Measurements from ENCODE around the gene ADORA1.

ADORA1 gene

GRCh38 chr1:203190949-203191348 is 63.4 kb downstream of the ADORA1 start:
- DNase-seq, result no peak

GRCh38 chr1:203196371-203196770 is 68.8 kb downstream of the ADORA1 start:
- no peak for DNase-seq

GRCh38 chr1:203197625-203198024 is 70.1 kb downstream of the ADORA1 start:
- no peak for DNase-seq

- DNase-seq, result no peak
Observed at GRCh38 chr1:203199002-203199401, 71.5 kb downstream of the ADORA1 start.

- no peak for DNase-seq
Observed at GRCh38 chr1:203199481-203199815, 71.9 kb downstream of the ADORA1 start.

- DNase-seq, result no peak
Observed at GRCh38 chr1:203199816-203200571, 72.5 kb downstream of the ADORA1 start.

GRCh38 chr1:203200916-203201315 is 73.4 kb downstream of the ADORA1 start:
- DNase-seq, result no peak

GRCh38 chr1:203201516-203202205 is 74.1 kb downstream of the ADORA1 start:
- no peak for DNase-seq

GRCh38 chr1:203202431-203203245 is 75.1 kb downstream of the ADORA1 start:
- no peak for DNase-seq

GRCh38 chr1:203204756-203205155 is 77.2 kb downstream of the ADORA1 start:
- DNase-seq, result no peak

- no peak for DNase-seq
Observed at GRCh38 chr1:203206129-203206687, 78.7 kb downstream of the ADORA1 start.

GRCh38 chr1:203207751-203208150 is 80.2 kb downstream of the ADORA1 start:
- no peak for DNase-seq

GRCh38 chr1:203208181-203208580 is 80.7 kb downstream of the ADORA1 start:
- DNase-seq, result no peak

GRCh38 chr1:203210350-203210749 is 82.8 kb downstream of the ADORA1 start:
- no peak for DNase-seq

- DNase-seq, result no peak
Observed at GRCh38 chr1:203210988-203211387, 83.5 kb downstream of the ADORA1 start.

- no peak for DNase-seq
Observed at GRCh38 chr1:203211812-203212211, 84.3 kb downstream of the ADORA1 start.

- DNase-seq, result no peak
Observed at GRCh38 chr1:203213126-203213525, 85.6 kb downstream of the ADORA1 start.

GRCh38 chr1:203214871-203215270 is 87.3 kb downstream of the ADORA1 start:
- DNase-seq, result no peak

GRCh38 chr1:203215573-203215972 is 88.0 kb downstream of the ADORA1 start:
- no peak for DNase-seq

GRCh38 chr1:203216274-203217138 is 89.0 kb downstream of the ADORA1 start:
- DNase-seq, result peak in 2 of 4 experiments; percentile 3 to 16
